Astrocyte (in vitro differentiated cells and primary cell): ENCODE measurements around the gene KRTAP1-1. TPM values are rescaled to one million over a fixed set of nuclear protein-coding genes. Genes with fewer than 3 reads are reported as not detected.

ENCODE experiments used
- DNase-seq: peaks from one replicate; pipeline ENCODE4 v3.0.0-alpha.2; 2010; ENCODE audit warnings: low read depth
- FAIRE-seq: peaks from 2 replicates; lab custom pipeline; 2011; peaks lifted over from hg19 to GRCh38; lab: Jason Lieb, UNC
- H2AFZ ChIP-seq: 2 replicates; pipeline ENCODE4 v1.6.0; 2012; ENCODE audit warnings: low read depth, low read length, inconsistent platforms
- H3K27ac ChIP-seq: 2 replicates; pipeline ENCODE4 v1.5.1; 2011; ENCODE audit warnings: low read depth, low read length, inconsistent platforms
- H3K27me3 ChIP-seq: 2 replicates; pipeline ENCODE4 v1.6.0; 2011; ENCODE audit warnings: low read length, inconsistent platforms; ENCODE audit not compliant: insufficient read depth
- H3K36me3 ChIP-seq: 2 replicates; pipeline ENCODE4 v1.5.1; 2011; ENCODE audit warnings: low read length, inconsistent platforms; ENCODE audit not compliant: insufficient read depth
- H3K4me1 ChIP-seq: 2 replicates; pipeline ENCODE4 v1.5.1; 2011; ENCODE audit warnings: low read length, inconsistent platforms; ENCODE audit not compliant: insufficient read depth
- H3K4me2 ChIP-seq: 2 replicates; pipeline ENCODE4 v1.6.0; 2012; ENCODE audit warnings: low read length, inconsistent platforms
- H3K4me3 ChIP-seq: 2 replicates; pipeline ENCODE4 v1.5.1; 2011; ENCODE audit warnings: low read depth, mild to moderate bottlenecking, low read length, inconsistent platforms; ENCODE audit not compliant: insufficient read depth
- H3K79me2 ChIP-seq: 2 replicates; pipeline ENCODE4 v1.6.0; 2012; ENCODE audit warnings: mild to moderate bottlenecking, low read length, inconsistent platforms; ENCODE audit not compliant: insufficient read depth
- H3K9ac ChIP-seq: 2 replicates; pipeline ENCODE4 v1.6.0; 2012; ENCODE audit warnings: mild to moderate bottlenecking, low read length, inconsistent platforms
- H3K9me3 ChIP-seq: 2 replicates; pipeline ENCODE4 v1.5.1; 2012; ENCODE audit warnings: low read depth, mild to moderate bottlenecking, low read length, inconsistent platforms; ENCODE audit not compliant: insufficient read depth
- H4K20me1 ChIP-seq: 2 replicates; pipeline ENCODE4 v1.6.0; 2012; ENCODE audit warnings: low read length, inconsistent platforms; ENCODE audit not compliant: insufficient read depth
- H3K27ac Mint-ChIP-seq: one replicate; pipeline ENCODE4 v1.8.0; 2021; ENCODE audit warnings: mild to moderate bottlenecking, mixed read lengths; ENCODE audit not compliant: unreplicated experiment
- H3K27me3 Mint-ChIP-seq: one replicate; pipeline ENCODE4 v1.8.0; 2021; ENCODE audit warnings: low read depth, mixed read lengths; ENCODE audit not compliant: unreplicated experiment
- H3K36me3 Mint-ChIP-seq: one replicate; pipeline ENCODE4 v1.8.0; 2021; ENCODE audit warnings: low read depth, mixed read lengths; ENCODE audit not compliant: unreplicated experiment
- H3K4me1 Mint-ChIP-seq: one replicate; pipeline ENCODE4 v1.8.0; 2021; ENCODE audit warnings: low read depth, mixed read lengths; ENCODE audit not compliant: unreplicated experiment
- H3K4me3 Mint-ChIP-seq: one replicate; pipeline ENCODE4 v1.8.0; 2021; ENCODE audit warnings: mild to moderate bottlenecking, moderate library complexity, mixed read lengths; ENCODE audit not compliant: unreplicated experiment
- H3K9me3 Mint-ChIP-seq: one replicate; pipeline ENCODE4 v1.8.0; 2021; ENCODE audit warnings: mild to moderate bottlenecking, mixed read lengths; ENCODE audit not compliant: unreplicated experiment
- EZH2 ChIP-seq: IDR thresholded peaks from 2 replicates; pipeline ENCODE4 v1.6.1; 2012; ENCODE audit warnings: mild to moderate bottlenecking, low read length, inconsistent platforms; ENCODE audit not compliant: insufficient read depth
- total RNA-seq: library from RNA; stranded (reverse); gene quantifications from 2 replicates; pipeline ENCODE4 v1.2.1, GENCODE V29; 2021
- TF ChIP-seq, protein P1 (sequence below): IDR thresholded peaks from 2 replicates; pipeline ENCODE4 v1.5.1; 2011; ENCODE audit warnings: low read depth, mild to moderate bottlenecking, inconsistent platforms, low read length, moderate library complexity; ENCODE audit not compliant: insufficient read depth

KRTAP1-1 gene
- total RNA-seq, 1 donor from 2014 or later = not detected

DNA sequence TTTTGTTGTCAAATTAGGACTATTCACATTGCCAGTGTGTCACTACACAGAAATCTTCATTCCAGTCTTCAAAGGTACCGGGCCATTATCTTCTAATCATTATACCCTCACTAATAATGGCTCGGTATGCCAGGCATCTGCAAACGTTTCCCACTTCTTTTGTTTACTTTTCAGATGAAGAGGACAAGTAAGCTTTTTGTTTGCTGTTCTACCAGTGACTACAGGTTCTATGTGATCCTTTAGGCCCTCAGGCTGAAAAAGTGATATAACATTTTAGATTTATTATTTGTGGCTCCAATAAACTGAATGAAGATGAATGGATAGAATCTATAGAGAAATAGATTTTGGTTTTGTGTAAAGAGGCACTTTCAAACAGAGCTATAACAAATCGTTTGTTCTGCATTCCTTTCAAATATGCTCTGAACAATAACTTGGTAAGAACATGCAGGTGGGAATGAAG is 31.9 kb downstream of the KRTAP1-1 start:
- Histone ChIP-seq H3K4me1 (no peaks in the 10 kb centered on the region), H3K27ac (no peak overlapping the region), H4K20me1 (no peaks in the 10 kb centered on the region), H3K4me2 (no peak overlapping the region), H2AFZ (no peak overlapping the region), H3K36me3 (no peaks in the 10 kb centered on the region), H3K9me3 (no peaks in the 10 kb centered on the region), H3K4me3 (no peak overlapping the region), H3K27me3 (no peaks in the 10 kb centered on the region), H3K9ac (no peak overlapping the region), H3K79me2 (no peaks in the 10 kb centered on the region)
- Mint-ChIP-seq H3K27ac (no peak overlapping the region), H3K4me3 (no peak overlapping the region), H3K36me3 (no peaks in the 10 kb centered on the region), H3K27me3 (peaks cover 2% of the 10 kb centered on the region), H3K9me3 (no peaks in the 10 kb centered on the region), H3K4me1 (no peaks in the 10 kb centered on the region)
- DNase-seq (no peak), FAIRE-seq (peak; percentile 26)
- TF ChIP-seq EZH2 = no peak
- TF ChIP-seq, protein P1, sequence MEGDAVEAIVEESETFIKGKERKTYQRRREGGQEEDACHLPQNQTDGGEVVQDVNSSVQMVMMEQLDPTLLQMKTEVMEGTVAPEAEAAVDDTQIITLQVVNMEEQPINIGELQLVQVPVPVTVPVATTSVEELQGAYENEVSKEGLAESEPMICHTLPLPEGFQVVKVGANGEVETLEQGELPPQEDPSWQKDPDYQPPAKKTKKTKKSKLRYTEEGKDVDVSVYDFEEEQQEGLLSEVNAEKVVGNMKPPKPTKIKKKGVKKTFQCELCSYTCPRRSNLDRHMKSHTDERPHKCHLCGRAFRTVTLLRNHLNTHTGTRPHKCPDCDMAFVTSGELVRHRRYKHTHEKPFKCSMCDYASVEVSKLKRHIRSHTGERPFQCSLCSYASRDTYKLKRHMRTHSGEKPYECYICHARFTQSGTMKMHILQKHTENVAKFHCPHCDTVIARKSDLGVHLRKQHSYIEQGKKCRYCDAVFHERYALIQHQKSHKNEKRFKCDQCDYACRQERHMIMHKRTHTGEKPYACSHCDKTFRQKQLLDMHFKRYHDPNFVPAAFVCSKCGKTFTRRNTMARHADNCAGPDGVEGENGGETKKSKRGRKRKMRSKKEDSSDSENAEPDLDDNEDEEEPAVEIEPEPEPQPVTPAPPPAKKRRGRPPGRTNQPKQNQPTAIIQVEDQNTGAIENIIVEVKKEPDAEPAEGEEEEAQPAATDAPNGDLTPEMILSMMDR = no peak

DNA sequence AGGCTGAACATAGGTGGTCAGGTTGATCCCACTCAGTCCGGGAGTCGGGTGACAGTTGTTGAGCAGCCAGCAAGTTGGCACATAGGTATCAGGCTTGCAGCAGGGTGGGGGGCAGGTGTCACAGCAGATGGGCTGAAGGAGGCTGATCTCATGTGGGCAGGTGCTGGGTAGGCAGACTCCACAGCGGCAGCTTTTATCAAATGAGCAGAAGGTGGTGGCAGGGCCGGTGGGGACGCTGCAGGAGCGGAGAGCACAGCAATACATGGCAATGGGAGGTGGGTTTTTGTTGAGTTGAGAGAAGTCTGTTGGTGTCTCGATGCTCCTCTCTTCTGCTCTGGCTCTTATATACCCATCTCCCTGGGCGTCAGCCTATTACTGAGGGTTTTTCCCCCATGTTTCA is 32.4 kb downstream of the KRTAP1-1 start, which contains the start of gene KRTAP3-1:
Gene KRTAP3-1, minus strand, starts transcription at position 318 of the 400 bp plus-strand sequence. Its CDS starts 54 bp downstream, at position 264.
- no peaks in the 10 kb centered on the region for H3K4me1 ChIP-seq
- no peaks in the 10 kb centered on the region for H3K36me3 ChIP-seq
- TF ChIP-seq, protein P1 = no peak
- no peak for TF ChIP-seq EZH2
- Mint-ChIP-seq H3K4me1 (no peaks in the 10 kb centered on the region), H3K27ac (no peak within 1 kb of the TSS), H3K4me3 (no peak within 1 kb of the TSS), H3K9me3 (no peaks in the 10 kb centered on the region), H3K36me3 (no peaks in the 10 kb centered on the region), H3K27me3 (peaks cover 2% of the 10 kb centered on the region)
- no peak within 1 kb of the TSS for H2AFZ ChIP-seq
- H3K9ac ChIP-seq = no peak within 1 kb of the TSS
- H4K20me1 ChIP-seq = no peaks in the 10 kb centered on the region
- H3K4me2 ChIP-seq = no peak within 1 kb of the TSS
- no peaks in the 10 kb centered on the region for H3K9me3 ChIP-seq
- H3K27me3 ChIP-seq = no peaks in the 10 kb centered on the region
- no peak within 1 kb of the TSS for H3K27ac ChIP-seq
- no peak within 1 kb of the TSS for H3K4me3 ChIP-seq
- no peaks in the 10 kb centered on the region for H3K79me2 ChIP-seq
- FAIRE-seq (no peak), DNase-seq (no peak)

DNA sequence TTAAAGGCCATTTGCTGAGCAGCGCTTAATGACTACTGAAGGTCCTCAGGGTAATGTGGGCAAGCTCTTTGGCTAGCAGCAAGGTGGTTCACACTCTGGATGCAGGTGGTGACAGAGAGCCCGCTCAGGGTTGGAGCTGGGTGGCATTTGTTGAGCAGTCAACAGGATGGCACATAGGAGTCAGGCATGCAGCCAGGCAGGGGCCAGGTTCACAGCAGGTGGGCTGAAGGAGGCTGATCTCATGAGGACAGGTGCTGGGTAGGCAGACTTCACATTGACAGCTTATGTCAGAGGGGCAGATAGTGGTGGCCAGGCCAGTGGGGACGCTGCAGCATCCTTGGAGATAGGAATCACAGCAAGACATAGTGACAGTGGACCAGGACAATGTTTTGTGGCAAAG is 36.9 kb downstream of the KRTAP1-1 start:
- Histone ChIP-seq H3K9ac (no peak overlapping the region), H3K4me2 (no peak overlapping the region), H3K79me2 (no peaks in the 10 kb centered on the region), H2AFZ (no peak overlapping the region), H3K4me1 (no peaks in the 10 kb centered on the region), H3K36me3 (no peaks in the 10 kb centered on the region), H3K9me3 (no peaks in the 10 kb centered on the region), H3K27ac (no peak overlapping the region), H3K27me3 (no peaks in the 10 kb centered on the region), H4K20me1 (no peaks in the 10 kb centered on the region), H3K4me3 (no peak overlapping the region)
- no peaks in the 10 kb centered on the region for H3K36me3 Mint-ChIP-seq
- no peak for FAIRE-seq
- no peak for TF ChIP-seq EZH2
- TF ChIP-seq, protein P1 = no peak
- no peak for DNase-seq
- no peaks in the 10 kb centered on the region for H3K4me1 Mint-ChIP-seq
- no peak overlapping the region for H3K27ac Mint-ChIP-seq
- no peak overlapping the region for H3K4me3 Mint-ChIP-seq
- peaks cover 2% of the 10 kb centered on the region for H3K27me3 Mint-ChIP-seq
- H3K9me3 Mint-ChIP-seq = no peaks in the 10 kb centered on the region
